Measurements from ENCODE around the gene MT1M.
"Not testable (repeated sequence)": the region's sequence is repeated elsewhere in the genome, so short reads cannot be mapped to it uniquely, and the experiment has no call there.

MT1M gene

DNA sequence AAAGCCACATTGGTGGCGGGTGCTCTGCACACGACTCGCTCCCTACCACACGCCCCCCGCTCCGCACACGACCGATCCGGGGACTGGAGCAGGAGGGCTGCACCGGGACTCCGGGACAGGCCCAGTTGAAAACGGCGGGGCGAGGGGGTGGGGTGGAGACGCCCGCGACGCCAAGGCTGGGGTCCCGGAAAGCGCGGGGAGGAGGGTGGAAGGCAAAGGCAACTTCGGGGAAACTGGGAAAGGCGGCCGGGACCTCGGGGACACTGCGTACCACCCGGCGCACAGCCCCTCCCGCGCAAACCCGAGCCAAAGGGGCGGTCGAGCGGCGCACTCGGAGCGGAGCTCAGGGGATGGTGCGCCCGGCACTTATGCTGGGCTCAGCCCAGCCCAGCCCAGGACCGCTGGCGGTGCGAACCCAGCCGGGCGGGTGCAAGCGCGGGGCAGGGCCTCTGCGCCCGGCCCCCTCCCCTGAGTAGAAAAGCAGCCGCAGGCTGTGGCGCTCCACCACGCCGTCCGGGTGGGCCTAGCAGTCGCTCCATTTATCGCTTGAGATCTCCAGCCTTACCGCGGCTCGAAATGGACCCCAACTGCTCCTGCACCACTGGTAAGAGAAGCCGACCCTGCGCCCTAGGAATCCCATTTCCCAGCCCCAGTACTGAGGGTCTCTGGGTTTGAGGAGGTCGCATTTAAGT, at the start of gene MT1M:
MT1M (plus strand) TSS at position 504 of the 692 bp plus-strand sequence; CDS start at position 577, 73 bp downstream.
- peak; percentile 66 for DNase-seq

DNA sequence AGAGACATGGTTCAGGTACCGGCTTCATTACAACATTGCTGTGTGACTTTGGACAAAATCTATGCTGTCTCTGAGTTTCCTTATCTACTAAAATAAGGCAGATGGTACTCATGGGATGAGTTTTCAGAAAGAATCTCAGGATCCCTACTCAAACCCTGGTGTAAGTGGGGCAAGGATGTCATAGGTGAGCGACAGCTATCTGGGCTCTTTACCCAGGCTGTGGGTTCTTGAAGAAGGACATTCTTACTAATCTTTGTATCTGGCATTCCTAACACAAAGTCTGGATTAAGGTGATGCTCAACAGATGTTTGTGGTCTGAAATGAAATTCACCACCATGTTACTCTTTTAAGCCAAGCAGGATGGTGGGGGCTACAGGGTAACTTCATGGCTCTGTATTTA, 49.5 kb upstream of the MT1M start:
- not testable (repeated sequence) for DNase-seq

DNA sequence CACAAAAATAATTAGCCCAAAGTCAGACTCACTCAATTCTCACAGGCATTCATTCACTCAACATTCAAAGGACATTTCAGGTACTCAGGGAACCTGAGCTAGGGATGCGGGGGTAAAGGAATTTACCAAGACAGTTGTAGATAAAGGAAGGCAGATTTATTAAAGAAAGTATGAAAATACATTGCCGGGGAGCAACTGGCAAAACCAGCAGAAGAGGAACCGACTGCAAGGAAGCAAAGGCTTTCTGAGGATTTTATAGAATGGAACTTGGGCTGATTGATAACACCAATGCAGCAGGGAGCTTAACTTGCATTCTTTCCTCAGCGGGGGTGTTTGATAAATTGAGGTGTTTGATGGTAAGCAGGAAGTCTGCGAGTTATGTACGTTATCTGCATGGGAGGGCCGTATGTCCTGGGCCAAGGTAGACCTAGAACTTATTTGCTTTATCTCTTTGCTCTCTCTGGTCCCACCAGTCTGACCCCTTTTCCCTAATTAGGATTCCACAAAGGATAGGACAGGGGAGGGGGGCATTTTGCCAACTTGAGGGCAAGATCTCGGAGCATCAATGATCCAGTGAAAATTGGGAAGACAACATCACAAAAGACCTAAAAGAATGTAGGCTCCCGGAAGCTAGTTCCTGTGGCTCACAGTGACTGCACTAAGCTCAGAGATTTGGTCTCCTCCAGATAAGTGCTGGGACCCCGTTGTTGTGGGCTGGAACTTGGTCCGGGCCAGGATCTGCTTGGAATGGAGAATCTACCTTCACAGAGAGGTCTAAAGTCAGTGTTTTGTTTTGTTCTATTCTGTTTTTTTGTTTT, 48.9 kb upstream of the MT1M start:
- no peak for DNase-seq

DNA sequence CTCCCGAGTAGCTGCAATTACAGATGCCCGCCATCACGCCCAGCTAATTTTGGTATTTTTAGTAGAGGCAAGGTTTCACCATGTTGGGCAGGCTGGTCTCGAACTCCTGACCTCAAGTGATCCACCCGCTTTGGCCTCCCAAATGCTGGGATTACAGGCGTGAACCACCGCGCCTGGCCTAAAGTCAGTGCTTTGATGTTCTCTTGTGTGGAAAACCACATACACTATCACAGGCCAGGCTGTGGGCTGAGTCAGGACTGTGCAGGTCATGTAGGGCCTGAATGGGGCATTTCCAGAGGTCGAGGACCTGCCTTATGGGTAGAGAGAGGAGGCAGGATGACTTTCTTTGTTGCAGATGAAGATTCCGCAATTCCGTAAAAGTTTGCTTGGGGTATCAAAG, 48.2 kb upstream of the MT1M start:
- DNase-seq, result no peak

DNA sequence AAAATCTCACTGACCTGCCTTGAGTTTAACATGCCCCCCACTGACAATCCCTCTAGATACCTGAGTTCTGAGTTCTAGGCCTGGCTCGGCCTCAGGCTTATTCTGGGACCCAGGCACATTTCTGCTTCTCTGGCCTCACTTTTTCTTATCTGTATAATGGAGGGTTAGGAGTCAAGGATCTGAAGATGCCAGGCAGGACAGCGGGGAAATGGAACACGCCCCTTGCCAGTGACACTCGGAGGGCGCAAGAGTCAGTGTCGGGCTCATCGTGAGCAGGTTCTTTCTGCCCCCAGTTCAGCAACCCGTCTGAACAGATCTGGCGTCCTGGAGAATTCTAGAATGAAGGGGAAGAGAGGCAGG, 43.7 kb upstream of the MT1M start:
- no peak for DNase-seq

DNA sequence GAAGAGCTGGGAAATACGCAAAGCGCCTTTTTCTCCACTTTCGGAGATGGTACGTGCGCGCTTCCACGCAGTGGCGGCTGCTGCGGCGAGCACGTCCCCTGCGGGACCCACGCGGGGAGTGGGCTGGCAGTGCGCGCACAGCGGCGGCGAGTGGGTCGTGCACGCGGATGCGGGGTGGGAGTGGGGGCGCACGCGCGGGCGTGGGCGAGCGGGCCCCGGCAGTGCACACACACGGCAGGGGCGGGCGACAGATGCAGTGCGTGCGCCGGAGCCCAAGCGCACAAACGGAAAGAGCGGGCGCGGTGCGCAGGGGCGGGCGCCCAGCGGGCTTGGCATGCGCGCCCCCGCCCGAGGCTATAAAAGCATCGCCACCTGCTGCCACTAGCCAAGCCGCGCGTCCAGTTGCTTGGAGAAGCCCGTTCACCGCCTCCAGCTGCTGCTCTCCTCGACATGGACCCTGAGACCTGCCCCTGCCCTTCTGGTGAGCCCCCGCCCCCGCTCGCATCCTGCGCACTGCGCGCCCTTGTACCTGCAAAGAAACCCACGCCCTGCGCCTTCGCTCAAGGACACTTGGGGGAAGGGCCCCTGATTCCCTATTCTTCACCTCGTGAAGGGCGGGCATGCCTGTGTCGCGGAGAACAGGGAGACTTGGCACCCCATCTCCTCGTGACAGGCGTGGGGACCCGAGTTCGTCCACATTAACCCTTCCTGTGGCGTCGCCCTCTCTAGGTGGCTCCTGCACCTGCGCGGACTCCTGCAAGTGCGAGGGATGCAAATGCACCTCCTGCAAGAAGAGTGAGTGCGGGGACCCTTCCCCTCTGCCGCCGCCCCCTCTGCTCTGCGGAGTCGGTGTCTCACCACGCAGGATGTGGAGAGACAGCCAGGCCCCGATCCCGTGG, 43.1 kb upstream of the MT1M start, which contains the start of gene MT3:
MT3 (plus strand) TSS at position 388 of the 899 bp plus-strand sequence; CDS start at position 451, 63 bp downstream.
- DNase-seq, result no peak

DNA sequence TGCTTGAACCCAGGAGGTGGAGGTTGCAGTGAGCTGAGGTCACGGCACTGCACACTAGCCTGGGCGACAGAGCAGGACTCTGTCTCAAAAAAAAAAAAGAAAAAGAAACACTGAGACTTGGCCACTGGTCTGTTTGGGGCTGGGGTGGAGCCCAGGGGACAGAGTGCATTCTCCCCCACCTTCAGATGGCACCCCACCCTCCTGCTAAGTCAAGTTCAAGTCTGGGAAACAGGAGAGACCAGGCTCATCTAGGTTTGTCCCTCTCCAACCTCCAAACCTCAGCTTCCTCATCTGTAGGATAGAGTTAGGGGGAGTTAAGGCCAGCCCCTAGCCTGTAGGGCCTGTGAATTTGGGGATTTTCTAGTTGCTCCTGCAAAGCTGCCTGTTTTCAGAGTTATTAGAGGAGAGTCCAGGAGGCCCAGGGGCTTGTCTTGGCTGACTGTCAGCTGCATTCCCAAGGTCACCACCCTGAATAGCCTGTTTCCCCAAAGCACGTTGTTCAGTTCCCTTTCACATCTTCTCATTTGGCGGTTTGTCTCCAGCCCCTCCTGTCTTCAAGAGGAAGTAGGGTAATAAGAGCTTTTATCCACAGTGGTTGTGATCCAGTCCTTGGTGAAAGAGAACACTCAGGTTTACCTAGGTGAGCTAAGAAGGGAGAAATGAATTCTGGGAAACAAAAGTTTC, 40.9 kb upstream of the MT1M start:
- DNase-seq, result no peak

DNA sequence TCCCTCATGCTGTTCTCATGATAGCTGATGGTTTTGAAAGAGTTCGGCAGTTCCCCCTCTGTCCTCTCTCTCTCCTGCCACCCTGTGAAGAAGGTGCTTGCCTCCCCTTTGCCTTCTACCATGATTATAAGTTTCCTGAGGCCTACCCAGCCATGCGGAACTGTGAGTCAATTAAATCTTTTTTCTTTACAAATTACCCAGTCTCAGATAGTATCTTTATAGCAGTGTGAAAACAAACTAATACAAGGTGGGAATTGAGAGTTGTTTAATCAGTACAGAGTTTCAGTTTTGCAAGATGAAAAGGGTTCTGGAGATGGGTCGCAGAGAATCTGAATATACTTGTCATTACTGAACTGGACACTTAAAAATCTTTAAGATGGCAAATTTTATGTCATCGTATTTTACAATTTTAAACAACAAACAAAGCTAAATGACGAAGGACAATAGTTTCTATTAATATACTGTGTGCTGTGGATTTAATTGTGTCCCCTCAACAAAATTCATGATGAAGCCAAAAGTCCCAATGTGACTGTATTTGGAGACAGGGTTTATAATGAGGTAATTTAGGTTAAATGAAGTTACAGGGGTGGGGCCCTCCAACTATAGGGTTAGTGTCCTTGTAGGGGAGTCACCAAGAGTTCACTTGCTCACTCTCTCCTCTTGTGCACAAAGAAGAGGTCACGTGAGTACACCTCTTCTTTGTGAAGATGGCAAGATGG, 38.7 kb upstream of the MT1M start:
- no peak for DNase-seq

DNA sequence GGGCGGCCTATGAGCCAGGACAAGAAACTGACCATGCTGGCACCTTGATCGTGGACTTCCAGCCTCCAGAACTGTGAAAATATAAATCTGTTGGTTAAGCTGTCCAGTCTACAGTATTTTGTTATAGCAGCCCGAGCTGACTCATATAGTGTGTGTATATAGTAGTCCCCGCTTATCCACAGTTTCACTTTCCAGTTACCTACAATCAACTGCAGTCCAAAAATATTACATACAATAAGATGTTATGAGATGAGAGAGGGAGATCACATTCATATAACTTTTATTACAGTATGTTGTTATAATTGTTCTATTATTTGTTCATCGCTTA, 38.2 kb upstream of the MT1M start:
- no peak for DNase-seq

DNA sequence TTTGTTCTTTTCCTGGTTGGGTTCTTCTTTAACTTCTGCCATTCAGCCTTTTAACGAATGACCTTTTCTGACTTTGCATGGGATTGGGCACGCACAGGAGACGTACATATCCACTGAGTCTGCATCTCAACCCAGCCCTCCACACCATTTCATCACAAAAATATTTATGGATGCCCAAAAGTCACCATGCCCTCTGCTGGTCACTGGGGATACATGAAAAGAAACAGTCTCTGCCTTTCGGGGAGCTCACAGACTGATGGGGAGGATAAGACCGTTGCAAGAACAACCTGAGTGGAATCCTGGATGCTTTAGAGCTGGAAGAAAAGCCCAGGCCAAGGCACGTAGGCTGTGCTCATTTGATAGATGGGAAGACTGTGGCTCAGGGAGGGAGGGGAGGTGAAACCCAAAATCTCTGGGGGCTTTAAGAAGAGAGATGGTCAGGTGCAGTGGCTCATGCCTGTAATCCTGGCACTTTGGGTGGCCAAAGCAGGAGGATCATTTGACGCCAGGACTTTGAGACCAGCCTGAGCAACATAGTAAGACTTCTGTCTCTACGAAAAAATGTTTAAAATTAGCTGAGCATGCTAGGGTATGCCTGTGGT, 32.0 kb upstream of the MT1M start:
- no peak for DNase-seq

DNA sequence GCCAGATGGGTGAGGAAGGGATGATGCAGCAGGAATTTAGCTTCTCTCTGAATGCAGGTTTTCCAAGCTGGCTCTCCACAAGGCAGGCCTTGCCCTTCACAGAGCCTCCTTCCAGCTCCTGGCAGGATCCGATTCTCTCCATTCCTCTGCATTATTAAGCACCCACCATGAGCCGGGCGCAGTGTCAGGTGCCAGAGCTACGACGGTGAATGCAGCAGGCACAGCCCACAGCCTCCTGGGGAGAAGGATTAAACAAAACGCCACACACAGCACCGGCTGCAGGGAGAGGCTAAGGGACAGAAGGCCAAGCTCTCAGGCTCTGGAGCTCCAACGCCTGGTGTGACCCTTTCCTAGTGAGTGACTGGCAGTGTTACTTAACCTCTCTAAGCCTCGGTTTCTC, 31.1 kb upstream of the MT1M start:
- no peak for DNase-seq

DNA sequence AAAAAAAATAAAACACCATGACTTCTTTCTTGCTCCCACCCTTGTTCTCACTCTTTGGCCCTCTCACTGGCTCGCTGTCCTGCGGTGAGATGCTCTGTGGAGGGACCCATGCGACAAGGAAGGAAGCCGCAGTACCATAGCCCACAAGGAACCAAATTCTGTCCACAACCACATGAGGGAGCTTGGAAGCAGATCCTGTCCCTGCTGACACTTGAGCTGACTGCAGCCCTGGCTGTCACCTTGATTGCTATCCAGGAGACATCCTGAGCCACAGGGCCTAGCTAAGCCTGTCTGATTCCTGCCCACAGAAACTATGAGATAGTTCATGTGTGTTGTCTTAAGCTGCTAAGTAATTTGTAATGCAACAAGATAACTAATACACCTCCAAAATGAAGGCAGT, 28.9 kb upstream of the MT1M start:
- no peak for DNase-seq

DNA sequence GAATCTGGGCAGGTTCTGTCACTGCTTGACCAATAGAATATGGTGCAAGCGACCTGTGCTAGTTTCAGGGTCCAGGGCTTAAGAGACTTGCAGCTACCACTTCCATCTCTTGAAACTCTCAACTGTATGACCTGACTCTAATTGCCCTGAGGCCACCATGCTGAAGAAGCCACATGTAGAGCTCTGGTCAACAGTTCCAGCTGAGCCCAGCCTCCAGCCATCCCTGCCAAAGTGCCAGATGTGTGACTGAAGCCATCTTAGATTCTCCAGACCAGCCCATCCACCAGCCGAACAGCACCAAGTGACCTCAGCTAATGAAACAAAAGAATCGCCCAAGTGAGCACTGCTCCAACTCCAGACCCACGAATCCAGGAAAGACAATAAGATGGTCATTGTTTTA, 27.5 kb upstream of the MT1M start:
- no peak for DNase-seq

DNA sequence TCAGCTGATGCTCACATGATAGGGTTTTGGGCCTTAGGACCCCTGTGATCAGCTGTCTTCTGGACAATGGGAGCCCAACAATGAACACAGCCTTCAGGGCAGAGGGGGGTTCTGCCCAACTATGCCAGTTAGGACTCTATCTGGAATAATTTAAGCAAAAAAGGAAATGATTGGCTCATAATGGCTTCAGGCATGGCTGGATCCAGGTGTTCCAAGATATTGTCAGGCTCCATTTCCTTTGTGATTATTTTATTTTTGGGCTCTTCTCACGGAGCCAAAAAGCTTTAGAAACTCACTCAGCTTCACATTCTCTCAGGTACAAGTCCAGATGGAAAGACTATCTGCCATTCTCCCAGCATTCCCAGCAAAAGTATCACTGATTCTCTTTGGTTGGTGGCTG, 27.0 kb upstream of the MT1M start:
- no peak for DNase-seq

DNA sequence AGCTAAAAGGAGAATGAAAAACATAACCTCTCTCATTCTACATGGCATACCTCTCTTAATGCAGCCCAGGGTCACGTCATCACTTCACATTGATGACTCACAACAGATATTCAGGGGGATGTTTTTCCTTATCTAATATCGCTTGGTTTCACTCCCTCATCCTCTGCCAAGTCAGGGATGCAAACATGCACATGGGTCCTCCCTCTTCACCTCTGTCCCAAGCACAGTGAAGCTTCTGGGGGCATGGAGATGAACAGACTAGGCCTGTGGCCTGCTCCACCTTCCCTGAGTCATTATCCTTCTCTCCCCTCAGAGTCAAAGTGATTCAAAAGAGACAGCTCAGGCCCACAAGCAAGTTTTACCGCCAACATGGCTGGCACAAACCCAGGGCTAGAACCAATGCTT, 26.4 kb upstream of the MT1M start:
- no peak for DNase-seq

DNA sequence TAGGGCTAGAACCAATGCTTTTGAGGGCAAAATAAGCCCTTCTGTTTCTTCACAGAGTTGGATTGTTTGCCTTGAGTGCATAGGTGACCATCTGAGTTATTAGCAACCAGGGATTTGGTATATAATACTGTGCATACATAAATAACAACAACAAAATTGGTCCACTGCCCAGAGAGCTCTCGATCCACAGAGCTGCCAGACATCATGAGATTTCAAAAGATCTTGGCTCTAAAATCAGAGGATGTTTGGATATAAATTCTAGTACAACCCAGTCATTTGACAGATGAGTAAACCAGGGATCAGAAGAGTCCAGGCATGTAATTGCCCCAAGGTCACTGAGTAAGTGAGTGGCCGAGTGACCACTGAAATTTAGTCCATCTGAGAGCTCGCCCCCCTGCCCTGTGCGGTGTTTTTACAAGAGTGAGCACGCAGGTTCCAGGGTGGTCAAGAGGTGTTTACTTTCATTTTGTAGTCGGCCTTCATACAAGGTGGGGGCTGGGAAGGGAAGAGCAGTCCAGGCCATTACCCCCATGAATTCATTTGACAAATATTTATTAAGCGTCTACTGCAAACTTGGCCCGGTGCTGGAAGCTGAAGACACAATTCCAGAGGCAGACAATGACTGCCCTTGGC, 25.9 kb upstream of the MT1M start:
- no peak for DNase-seq

DNA sequence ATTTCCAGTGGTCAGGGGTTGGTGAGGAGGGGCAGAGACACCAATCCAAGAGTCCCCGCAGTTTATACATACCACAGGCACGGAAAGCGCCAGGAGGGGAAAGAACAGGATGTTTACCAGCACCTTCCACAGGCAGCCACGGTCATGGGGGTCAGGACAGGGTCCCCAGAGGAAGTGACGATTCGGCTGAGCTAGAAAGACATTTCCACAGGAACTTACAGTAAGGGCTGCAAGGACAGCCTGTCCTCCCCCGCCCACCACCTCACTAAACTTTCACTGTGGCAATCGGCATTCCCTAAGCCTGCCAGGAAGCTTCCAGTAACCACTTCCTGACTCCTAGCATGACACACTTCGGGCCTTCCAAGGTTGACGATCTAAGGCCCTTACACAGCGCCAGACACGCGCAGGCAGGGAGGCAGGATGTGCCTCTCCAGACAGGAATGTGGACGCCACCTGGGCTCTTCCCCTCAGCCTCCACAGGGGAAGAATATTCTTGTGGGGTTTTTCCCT, 25.3 kb upstream of the MT1M start:
- DNase-seq, result peak; percentile 67

DNA sequence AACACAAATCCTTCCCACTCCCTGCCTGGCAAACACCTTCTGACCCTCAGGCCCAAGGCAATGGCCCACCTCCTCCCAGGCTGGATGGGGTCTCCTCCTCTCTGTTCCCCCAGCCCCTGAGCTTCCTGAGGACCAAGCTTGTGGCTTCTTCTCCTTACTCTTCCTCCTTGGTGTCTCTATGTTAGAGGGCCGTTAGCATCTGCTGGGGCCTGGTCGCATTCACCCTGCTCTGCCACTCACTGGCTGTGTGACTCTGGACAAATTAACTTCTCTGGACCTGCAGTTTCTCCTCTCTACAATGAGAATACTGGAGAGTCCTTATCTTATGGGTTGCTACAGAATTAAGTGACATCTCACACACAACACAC, 24.8 kb upstream of the MT1M start:
- DNase-seq, result no peak

DNA sequence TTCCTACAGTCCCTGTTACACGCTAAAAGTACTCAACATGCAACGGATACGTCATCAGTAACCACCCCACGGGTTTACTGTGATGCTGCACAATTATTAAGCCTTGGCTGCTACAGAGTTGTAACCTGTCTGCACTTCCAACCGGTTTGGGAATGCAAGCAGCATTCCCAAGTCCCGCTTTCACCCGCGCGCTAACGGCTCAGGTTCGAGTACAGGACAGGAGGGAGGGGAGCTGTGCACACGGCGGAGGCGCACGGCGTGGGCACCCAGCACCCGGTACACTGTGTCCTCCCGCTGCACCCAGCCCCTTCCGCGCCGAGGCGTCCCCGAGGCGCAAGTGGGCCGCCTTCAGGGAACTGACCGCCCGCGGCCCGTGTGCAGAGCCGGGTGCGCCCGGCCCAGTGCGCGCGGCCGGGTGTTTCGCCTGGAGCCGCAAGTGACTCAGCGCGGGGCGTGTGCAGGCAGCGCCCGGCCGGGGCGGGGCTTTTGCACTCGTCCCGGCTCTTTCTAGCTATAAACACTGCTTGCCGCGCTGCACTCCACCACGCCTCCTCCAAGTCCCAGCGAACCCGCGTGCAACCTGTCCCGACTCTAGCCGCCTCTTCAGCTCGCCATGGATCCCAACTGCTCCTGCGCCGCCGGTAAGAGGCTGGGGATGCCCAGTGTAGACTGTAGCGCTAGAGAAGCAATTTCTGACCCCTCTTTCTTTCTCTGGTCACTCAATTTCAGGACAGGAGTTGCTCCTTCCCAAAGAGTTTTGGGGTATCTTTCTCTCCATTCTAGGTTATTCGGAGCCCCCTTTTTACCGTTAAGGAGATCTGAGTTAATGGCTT, 24.2 kb upstream of the MT1M start, which contains the start of gene MT2A:
MT2A (plus strand) TSS at position 542 of the 833 bp plus-strand sequence; CDS start at position 614, 72 bp downstream.
- peak; percentile 91 for DNase-seq

DNA sequence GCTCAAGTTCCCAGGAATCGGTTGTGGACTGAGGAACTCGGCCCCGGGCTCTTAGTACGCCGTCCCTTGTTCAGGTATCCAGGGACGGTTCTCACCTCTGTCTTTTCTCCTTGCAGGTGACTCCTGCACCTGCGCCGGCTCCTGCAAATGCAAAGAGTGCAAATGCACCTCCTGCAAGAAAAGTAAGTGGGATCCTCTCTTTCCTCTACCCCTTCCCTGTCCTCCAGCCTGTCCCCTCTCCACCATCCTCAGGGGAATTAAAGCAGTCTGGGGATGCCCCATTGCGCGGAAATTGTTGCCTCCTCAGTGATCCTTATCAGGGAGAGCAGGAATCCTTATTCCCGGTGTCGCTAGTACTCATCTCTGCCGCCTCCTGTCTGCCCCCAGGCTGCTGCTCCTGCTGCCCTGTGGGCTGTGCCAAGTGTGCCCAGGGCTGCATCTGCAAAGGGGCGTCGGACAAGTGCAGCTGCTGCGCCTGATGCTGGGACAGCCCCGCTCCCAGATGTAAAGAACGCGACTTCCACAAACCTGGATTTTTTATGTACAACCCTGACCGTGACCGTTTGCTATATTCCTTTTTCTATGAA, 23.5 kb upstream of the MT1M start:
- DNase-seq, result no peak
